NCI-H2196 treated with DMSO at 0.1 percent for 48 hours (cell line): ENCODE results near the gene PLCH2.

ENCODE experiments used
- DNase-seq: peaks from one replicate; lab custom pipeline; 2025; ENCODE audit not compliant: unreplicated experiment; lab: John Stamatoyannopoulos, UW

Gene PLCH2

DNA sequence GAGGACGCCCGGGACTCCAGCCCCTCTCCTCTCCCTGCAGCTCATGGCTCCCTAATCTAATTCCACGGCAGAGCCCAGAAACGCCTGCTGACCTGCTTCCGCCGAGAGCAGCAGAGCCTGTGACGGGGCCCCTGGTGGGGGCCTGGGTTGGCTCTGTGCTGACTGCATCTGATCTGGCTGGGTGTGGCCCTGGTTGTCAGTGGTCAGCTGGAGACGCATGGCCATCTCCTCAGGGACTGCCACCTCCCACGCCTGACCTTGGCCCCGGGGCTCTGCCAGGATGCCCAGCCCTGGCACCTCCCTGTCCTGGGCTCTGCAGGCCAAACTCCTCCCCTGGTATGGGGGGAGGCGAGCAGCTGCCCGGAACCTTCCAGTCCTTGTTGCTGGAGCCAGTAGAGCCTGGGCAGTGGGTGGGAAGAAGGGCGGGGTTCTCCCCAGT is 1.1 kb upstream of the PLCH2 start:
- no peak for DNase-seq

DNA sequence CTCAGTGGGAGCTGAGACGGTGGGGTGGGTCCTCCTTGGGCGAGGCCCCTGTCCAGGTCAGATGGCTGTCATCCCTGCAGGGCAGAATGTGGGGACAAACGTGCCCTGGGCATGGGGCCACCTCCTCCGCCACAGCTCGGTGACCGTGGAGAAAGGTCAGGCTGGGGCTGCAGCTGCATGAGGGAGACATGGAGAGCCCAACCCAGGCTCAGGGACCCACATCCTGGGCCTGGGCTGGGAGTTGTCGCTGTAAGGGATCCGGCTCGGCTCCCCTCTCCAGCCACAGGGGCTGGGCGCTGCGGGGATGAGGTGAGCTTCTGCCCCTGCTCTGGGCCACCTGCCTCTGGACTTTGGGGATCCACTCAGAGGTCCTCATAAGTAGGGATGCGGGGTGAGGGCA is 518 bp upstream of the PLCH2 start:
- DNase-seq = no peak

- no peak for DNase-seq
These were observed 1.2 kb downstream of the PLCH2 start for GRCh38 chr1:2477309-2477708.

GRCh38 chr1:2477791-2478499 is 1.9 kb downstream of the PLCH2 start:
- no peak for DNase-seq

DNA sequence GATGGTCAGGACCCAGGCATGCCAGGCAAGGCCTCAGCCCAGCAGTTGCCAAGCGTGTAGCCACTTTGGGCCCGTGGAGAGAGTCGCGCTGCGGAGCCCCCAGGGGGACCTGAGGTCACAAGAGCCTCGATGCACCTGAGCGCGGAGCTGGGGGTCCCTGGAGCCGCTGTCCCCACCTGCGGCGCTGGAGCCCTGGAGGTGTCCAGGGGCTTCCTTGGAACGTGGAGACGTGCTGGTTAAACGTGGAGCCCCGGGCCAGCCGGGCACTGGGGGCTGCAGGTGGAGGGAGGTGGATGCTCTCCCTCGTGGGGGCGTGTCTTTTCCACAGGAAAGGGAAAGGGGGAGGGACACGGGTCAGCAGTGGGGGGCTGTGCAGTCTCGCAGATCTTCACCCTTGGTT is 3.1 kb downstream of the PLCH2 start:
- DNase-seq = no peak

DNA sequence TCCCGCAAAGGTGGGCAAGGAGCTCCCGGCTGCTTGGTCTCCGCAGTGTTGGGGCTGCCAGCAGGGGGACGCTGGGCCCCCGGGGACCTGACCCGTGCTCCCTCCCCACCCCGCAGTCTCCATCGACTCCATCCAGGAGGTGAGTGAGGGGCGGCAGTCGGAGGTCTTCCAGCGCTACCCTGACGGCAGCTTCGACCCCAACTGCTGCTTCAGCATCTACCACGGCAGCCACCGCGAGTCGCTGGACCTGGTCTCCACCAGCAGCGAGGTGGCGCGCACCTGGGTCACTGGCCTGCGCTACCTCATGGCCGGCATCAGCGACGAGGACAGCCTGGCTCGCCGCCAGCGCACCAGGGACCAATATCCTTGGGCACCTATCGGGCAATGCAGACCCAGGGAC is 3.5 kb downstream of the PLCH2 start:
- no peak for DNase-seq

DNA sequence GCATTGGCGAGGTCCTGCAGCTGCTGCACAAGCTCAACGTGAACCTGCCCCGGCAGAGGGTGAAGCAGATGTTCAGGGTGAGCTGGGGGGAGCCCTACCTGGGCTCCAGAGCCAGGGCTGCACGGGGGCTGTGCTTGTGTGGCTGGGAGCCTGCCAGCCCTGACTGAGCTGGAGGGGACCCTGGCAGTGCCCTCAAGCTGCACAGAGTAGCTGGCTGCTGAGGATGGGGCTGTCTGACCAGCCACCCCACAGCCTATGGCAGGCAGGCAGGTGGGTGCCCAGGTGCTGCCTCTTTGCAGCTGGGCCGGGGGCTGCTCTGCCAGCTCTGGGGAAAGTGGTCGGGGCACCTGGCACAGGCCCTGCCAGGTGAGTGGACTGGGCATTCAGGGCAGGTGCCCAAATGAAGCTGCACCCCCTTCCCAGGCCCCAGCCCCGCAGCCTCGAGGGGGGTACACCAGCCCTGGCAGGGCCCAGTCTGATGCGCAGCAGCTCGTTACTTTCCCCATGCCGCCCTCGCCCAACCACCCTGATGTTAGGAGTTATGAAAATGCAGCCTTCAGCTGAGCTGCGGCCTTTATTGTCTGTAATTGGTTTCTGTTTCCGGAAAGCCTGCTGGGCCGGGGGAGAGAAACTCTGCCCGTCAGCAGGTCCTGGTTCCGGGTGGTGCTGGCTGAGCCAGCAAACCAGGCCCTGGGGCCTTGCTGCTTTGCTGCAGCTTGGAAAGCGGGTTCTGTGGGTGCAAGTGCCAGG is 4.3 kb downstream of the PLCH2 start:
- no peak for DNase-seq

GRCh38 chr1:2480986-2481364 is 4.9 kb downstream of the PLCH2 start:
- peak; percentile 11 for DNase-seq

- no peak for DNase-seq
These were observed 5.8 kb downstream of the PLCH2 start for GRCh38 chr1:2481885-2482284.

- DNase-seq = no peak
These were observed 6.5 kb downstream of the PLCH2 start for GRCh38 chr1:2482588-2482987.

DNA sequence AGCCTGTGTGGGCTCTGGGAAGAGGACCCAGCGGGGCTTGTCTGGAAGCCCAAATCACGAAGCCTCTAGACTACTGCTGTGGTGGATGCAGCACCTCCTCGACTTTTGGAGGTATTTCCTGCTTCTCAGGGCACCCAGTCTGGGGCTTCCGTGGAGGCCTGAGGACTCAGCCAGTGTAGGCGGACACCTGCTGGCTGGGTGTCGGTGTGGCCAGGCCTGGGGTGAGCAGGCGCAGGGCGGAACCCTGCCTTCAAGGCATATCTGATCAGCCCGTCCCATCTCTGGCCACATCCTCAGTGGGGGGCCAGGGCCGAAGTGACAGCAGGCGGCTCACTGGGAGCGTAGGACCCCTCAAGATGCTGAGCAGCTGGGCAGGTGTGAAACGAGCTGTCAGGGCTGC is 6.9 kb downstream of the PLCH2 start:
- no peak for DNase-seq

- DNase-seq = no peak
These were observed 7.9 kb downstream of the PLCH2 start for GRCh38 chr1:2483970-2484369.

DNA sequence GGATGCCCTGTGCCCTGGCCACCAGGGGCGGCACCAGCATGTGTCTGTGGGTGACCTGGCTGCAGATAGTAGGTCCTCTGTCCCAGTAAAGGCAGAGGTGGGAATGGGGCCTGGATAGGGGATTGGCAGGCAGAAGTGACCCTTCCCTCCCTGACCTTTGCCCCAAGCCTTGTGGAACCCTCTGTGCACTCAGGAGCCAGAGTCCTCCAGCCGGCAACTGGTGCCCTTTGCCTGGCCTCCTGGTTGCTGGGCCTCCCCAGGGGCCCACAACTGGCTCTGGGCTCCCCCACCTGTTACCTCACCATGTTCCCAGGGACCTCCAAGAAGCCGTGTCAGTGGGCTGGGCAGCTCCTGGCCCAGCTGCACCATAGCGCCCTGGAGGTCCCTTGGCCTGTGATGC is 10.0 kb downstream of the PLCH2 start:
- DNase-seq = no peak

DNA sequence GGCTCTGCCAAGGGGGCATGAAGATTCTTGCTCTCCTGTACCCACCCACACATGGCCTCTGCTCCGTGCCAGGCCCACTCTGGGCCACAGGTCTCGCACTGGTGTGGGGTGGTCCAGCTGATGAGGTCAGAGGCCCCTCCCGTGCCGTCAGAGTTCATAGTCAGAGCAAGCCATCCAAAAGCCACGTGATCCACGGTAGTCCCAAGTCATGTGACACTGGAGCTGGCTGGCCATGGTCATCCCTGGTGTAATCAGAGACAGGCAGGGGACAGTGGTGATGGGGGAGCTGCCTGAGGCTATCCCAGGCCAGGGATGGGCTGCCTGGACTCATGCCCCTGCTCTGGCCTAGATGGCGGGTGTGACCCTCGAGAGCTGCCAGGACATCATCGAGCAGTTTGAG is 10.5 kb downstream of the PLCH2 start:
- no peak for DNase-seq

GRCh38 chr1:2488688-2489087 is 12.6 kb downstream of the PLCH2 start:
- no peak for DNase-seq

- no peak for DNase-seq
These were observed 13.5 kb downstream of the PLCH2 start for GRCh38 chr1:2489615-2490014.

DNA sequence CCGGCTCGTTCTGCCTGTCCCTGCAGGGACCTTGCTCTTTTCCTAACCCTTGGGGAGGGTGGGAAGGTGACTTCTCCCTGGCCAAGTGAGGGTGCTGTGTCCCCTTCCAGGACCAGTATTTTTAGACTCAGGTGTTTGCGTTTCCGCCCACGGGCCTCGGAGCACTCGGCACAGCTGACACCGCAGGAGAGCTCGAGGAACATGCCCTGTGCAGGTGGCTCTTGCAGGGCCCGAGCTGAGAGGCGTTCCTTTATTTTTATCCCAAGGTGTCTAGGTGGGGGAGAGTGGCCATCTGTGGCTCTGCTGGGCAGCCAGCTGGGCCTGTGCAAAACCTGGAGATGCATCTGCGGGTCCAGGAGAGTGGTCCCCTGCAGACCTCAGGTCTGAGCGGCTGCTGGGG is 16.0 kb downstream of the PLCH2 start:
- DNase-seq = no peak

DNA sequence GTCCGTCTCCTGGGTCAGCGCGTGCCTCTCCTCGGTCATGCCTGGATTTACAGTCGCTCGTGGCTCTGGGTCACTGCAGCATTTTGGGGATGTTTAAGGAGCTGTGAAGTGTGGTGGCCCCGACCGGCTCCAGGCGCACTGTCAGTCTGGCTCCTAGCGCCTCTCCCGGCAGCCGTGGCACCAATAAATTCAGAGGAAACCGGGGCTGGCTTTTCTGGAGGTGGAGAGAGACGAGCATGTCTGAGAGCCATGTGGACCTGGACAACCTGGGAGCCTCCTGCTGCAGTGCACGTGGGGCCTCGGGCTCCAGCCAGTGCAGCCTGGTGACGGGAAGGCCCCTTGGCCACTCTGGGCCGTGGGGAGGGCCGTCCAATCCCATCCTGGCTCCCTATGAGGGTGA is 17.1 kb downstream of the PLCH2 start:
- DNase-seq = no peak

GRCh38 chr1:2493691-2494322 is 17.7 kb downstream of the PLCH2 start:
- no peak for DNase-seq

DNA sequence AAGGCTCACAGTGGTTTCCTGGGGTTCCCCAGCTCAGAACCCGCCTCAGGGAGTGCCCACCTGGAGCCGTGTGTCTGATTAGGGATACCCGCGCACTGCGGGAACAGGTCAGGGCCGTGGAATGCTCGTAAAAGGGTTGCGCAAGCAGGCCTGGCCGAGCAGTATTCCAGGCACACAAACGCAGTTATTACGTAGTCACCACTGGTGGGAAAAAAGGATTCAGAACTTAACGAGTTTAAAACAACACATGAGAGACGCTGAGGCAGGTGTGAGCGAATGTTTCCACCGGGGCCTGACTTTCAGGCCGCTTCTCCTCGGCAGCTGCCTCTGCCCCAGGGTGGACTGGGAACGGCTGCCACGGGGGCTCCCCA is 18.2 kb downstream of the PLCH2 start:
- no peak for DNase-seq

DNA sequence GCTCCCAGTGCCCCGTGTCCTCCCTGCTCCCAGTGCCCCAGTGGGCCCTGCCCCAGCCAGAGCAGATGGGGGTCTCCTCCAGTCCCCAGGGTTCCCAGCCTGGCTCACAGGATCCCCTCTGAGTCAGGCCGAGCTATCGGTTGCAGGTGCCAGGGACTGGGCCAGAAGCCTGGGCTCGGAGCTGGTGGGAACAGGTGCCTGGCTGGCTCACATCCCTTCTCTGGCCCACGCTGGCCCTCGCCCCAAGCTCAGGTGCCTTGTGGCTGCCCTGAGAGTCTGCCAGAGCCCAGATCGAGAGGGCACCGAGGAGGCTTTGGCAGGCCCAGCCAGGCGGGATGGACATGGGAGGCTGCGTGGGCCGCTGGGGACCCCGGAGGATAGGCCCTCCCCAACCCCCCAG is 18.9 kb downstream of the PLCH2 start:
- DNase-seq = no peak

DNA sequence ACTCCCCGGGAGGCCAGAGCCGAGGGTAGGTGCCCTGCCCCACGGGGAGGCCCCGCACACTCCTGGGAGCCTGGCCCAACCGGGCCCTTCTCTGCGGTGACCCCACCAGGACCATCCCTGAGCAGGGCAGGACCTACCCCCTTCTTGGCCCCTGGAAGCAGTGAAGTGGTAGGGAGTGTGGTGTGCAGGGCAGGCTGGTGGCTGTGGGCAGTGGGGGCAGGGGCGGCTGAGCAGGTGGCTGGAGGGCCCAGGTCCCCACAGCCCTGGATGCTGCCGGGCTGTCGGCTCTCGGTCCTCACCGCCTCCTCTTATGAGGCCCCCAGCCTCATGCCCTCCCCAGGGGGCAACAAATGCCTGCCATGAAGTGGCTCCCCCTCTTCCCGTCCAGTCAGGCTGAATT is 19.5 kb downstream of the PLCH2 start:
- no peak for DNase-seq
